ENCODE measurements around the gene GPR26.

Gene GPR26

GRCh38 chr10:123634221-123634620 lies 31.9 kb upstream of the GPR26 start:
- 87 to 92% methylated on average over 6 of the region's 6 CpGs for WGBS, 2 experiments (ENCODE audit: insufficient coverage in 2 of 2)
- H3K4me3 ChIP-seq (ENCODE audit: extremely low read depth, insufficient read depth, low read length, poor library complexity, severe bottlenecking), result no peak overlapping the region
- no peaks in the 10 kb centered on the region for H3K36me3 ChIP-seq (ENCODE audit: control insufficient read depth, insufficient read depth, low read length)
- H3K27ac ChIP-seq (ENCODE audit: low read depth, low read length, severe bottlenecking), result no peak overlapping the region
- H3K9me3 ChIP-seq (ENCODE audit: control insufficient read depth, low read length), result no peaks in the 10 kb centered on the region
- H3K4me1 ChIP-seq (ENCODE audit: control insufficient read depth, insufficient read depth, low read length, poor library complexity, severe bottlenecking), result peaks cover 18% of the 10 kb centered on the region

GRCh38 chr10:123635131-123635530 lies 31.0 kb upstream of the GPR26 start:
- H3K9me3 ChIP-seq (ENCODE audit: control insufficient read depth, low read length), result no peaks in the 10 kb centered on the region
- H3K4me3 ChIP-seq (ENCODE audit: extremely low read depth, insufficient read depth, low read length, poor library complexity, severe bottlenecking), result no peak overlapping the region
- H3K27ac ChIP-seq (ENCODE audit: low read depth, low read length, severe bottlenecking), result no peak overlapping the region
- H3K36me3 ChIP-seq (ENCODE audit: control insufficient read depth, insufficient read depth, low read length), result no peaks in the 10 kb centered on the region
- 91 to 96% methylated on average over 3 to 5 of the region's 5 CpGs for WGBS, 2 experiments (ENCODE audit: insufficient coverage in 2 of 2)
- H3K4me1 ChIP-seq (ENCODE audit: control insufficient read depth, insufficient read depth, low read length, poor library complexity, severe bottlenecking), result peaks cover 26% of the 10 kb centered on the region

- Histone ChIP-seq H3K9me3 (ENCODE audit: control insufficient read depth, low read length) (no peaks in the 10 kb centered on the region), H3K27ac (ENCODE audit: low read depth, low read length, severe bottlenecking) (no peak overlapping the region), H3K4me3 (ENCODE audit: extremely low read depth, insufficient read depth, low read length, poor library complexity, severe bottlenecking) (no peak overlapping the region), H3K36me3 (ENCODE audit: control insufficient read depth, insufficient read depth, low read length) (no peaks in the 10 kb centered on the region), H3K4me1 (ENCODE audit: control insufficient read depth, insufficient read depth, low read length, poor library complexity, severe bottlenecking) (peaks cover 30% of the 10 kb centered on the region)
- 60% methylated on average over 1 of the region's 2 CpGs for WGBS, 2 experiments (ENCODE audit: insufficient coverage in 2 of 2)
Observed at GRCh38 chr10:123635745-123636144, 30.4 kb upstream of the GPR26 start.

DNA sequence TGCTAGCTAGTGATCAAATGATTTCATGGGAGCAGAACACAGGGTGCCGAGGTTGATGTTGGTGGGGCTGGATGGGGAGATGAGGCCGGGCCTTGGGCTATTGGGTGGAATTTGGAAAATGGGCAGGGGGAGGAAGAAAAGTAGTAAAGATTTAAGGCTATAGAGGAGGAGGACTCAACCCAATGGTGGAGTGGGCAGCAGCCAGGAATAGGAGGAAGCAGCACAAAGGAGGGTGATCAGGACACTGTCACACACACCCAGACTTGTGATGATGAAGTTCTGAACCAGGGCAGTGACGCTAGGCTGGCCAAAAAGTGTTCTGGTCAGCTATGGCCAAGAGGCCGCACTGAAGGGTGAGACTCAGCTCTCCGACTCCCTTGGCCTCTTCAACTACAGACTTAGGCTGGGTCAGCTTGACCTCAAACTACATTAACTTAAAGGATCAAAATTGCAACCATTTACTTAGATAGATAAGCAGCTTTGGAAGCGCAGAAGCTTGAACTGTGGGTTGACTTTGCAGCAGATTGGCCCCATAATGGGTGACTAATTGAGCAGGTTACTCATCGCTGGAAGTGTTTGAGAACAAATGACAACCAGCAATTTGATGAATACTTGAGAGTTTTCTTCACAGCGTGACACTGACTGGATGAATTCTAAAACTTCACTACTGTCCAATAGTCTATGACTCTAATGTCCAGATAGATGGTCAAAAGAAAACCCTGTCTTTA lies 29.4 kb upstream of the GPR26 start:
- Histone ChIP-seq H3K27ac (ENCODE audit: low read depth, low read length, severe bottlenecking) (peak overlapping the region; percentile 47), H3K36me3 (ENCODE audit: control insufficient read depth, insufficient read depth, low read length) (no peaks in the 10 kb centered on the region), H3K9me3 (ENCODE audit: control insufficient read depth, low read length) (no peaks in the 10 kb centered on the region), H3K4me3 (ENCODE audit: extremely low read depth, insufficient read depth, low read length, poor library complexity, severe bottlenecking) (no peak overlapping the region), H3K4me1 (ENCODE audit: control insufficient read depth, insufficient read depth, low read length, poor library complexity, severe bottlenecking) (peaks cover 30% of the 10 kb centered on the region)
- WGBS, 2 experiments (ENCODE audit: insufficient coverage in 2 of 2), result 67 to 78% methylated on average over 3 to 7 of the region's 8 CpGs

DNA sequence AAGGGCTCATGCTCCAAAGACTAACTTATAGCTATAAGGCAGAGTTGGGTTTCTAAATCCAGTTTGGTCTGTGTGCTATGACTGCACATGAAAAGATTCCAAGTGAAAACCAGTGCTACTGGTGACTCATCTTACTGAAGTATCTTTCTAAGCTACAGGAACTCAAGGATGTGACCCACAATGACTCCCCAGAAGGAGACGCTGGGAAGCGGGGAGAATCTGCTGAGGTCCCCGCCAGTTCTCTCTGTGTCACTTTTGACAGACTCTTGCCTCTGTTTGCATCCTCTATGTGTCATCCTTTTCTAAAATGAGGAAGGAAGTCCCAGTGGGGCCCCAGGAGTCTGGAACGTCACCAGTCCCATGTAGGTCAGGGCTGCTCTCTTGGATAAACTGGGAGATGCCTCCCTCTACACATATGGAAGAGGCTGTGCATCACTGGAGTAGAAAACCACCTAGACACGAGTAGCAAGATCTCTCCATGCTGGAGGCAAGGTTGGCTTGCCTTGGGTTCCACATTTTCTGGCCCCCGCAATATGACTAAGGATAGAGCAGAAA lies 28.8 kb upstream of the GPR26 start:
- Histone ChIP-seq H3K9me3 (ENCODE audit: control insufficient read depth, low read length) (no peaks in the 10 kb centered on the region), H3K27ac (ENCODE audit: low read depth, low read length, severe bottlenecking) (peak overlapping the region; percentile 47), H3K4me3 (ENCODE audit: extremely low read depth, insufficient read depth, low read length, poor library complexity, severe bottlenecking) (no peak overlapping the region), H3K36me3 (ENCODE audit: control insufficient read depth, insufficient read depth, low read length) (no peaks in the 10 kb centered on the region), H3K4me1 (ENCODE audit: control insufficient read depth, insufficient read depth, low read length, poor library complexity, severe bottlenecking) (peaks cover 30% of the 10 kb centered on the region)
- 85 to 97% methylated on average over 4 to 5 of the region's 6 CpGs for WGBS, 2 experiments (ENCODE audit: insufficient coverage in 2 of 2)

- H3K36me3 ChIP-seq (ENCODE audit: control insufficient read depth, insufficient read depth, low read length), result no peaks in the 10 kb centered on the region
- H3K4me3 ChIP-seq (ENCODE audit: extremely low read depth, insufficient read depth, low read length, poor library complexity, severe bottlenecking), result no peak overlapping the region
- H3K27ac ChIP-seq (ENCODE audit: low read depth, low read length, severe bottlenecking), result no peak overlapping the region
- H3K4me1 ChIP-seq (ENCODE audit: control insufficient read depth, insufficient read depth, low read length, poor library complexity, severe bottlenecking), result peaks cover 30% of the 10 kb centered on the region
- WGBS, 2 experiments (ENCODE audit: insufficient coverage in 2 of 2), result 91% methylated on average over 3 of the region's 3 CpGs; no CpG with 5 or more reads in 1 of the 2 experiments
- no peaks in the 10 kb centered on the region for H3K9me3 ChIP-seq (ENCODE audit: control insufficient read depth, low read length)
Observed at GRCh38 chr10:123639131-123639530, 27.0 kb upstream of the GPR26 start.

GRCh38 chr10:123640016-123640535 lies 26.1 kb upstream of the GPR26 start:
- H3K4me1 ChIP-seq (ENCODE audit: control insufficient read depth, insufficient read depth, low read length, poor library complexity, severe bottlenecking), result peaks cover 30% of the 10 kb centered on the region
- H3K27ac ChIP-seq (ENCODE audit: low read depth, low read length, severe bottlenecking), result peak overlapping the region; percentile 52
- H3K36me3 ChIP-seq (ENCODE audit: control insufficient read depth, insufficient read depth, low read length), result no peaks in the 10 kb centered on the region
- 6 to 20% methylated on average over 2 to 3 of the region's 3 CpGs for WGBS, 2 experiments (ENCODE audit: insufficient coverage in 2 of 2)
- H3K4me3 ChIP-seq (ENCODE audit: extremely low read depth, insufficient read depth, low read length, poor library complexity, severe bottlenecking), result no peak overlapping the region
- H3K9me3 ChIP-seq (ENCODE audit: control insufficient read depth, low read length), result no peaks in the 10 kb centered on the region

DNA sequence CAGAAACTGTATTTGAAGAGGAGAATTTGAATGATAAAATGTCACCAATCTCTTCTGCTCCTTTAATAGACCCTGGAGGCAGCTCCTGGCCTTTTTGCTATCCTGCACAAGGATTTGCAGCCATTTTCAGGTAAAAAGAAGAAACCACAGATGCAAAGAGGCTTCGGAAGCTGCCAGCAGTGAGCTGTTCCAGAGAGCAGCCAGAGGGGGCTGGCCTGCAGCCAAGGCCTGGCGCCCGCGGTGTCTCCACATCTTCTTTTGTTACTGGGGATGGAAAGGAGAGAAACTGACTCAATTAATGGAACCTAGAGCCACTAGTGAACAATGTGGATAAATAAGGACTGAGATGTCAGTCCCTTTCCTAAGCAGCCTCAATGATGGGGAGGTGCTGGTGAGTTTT lies 23.9 kb upstream of the GPR26 start:
- Histone ChIP-seq H3K4me1 (ENCODE audit: control insufficient read depth, insufficient read depth, low read length, poor library complexity, severe bottlenecking) (peaks cover 19% of the 10 kb centered on the region), H3K27ac (ENCODE audit: low read depth, low read length, severe bottlenecking) (no peak overlapping the region), H3K9me3 (ENCODE audit: control insufficient read depth, low read length) (no peaks in the 10 kb centered on the region), H3K36me3 (ENCODE audit: control insufficient read depth, insufficient read depth, low read length) (no peaks in the 10 kb centered on the region), H3K4me3 (ENCODE audit: extremely low read depth, insufficient read depth, low read length, poor library complexity, severe bottlenecking) (no peak overlapping the region)
- WGBS, 2 experiments (ENCODE audit: insufficient coverage in 2 of 2), result 48 to 50% methylated on average over 4 of the region's 4 CpGs

- H3K4me3 ChIP-seq (ENCODE audit: extremely low read depth, insufficient read depth, low read length, poor library complexity, severe bottlenecking), result no peak overlapping the region
- no peaks in the 10 kb centered on the region for H3K36me3 ChIP-seq (ENCODE audit: control insufficient read depth, insufficient read depth, low read length)
- H3K27ac ChIP-seq (ENCODE audit: low read depth, low read length, severe bottlenecking), result no peak overlapping the region
- H3K4me1 ChIP-seq (ENCODE audit: control insufficient read depth, insufficient read depth, low read length, poor library complexity, severe bottlenecking), result peaks cover 15% of the 10 kb centered on the region
- no peaks in the 10 kb centered on the region for H3K9me3 ChIP-seq (ENCODE audit: control insufficient read depth, low read length)
- 80 to 84% methylated on average over 8 of the region's 8 CpGs for WGBS, 2 experiments (ENCODE audit: insufficient coverage in 2 of 2)
Observed at GRCh38 chr10:123642697-123643096, 23.5 kb upstream of the GPR26 start.

DNA sequence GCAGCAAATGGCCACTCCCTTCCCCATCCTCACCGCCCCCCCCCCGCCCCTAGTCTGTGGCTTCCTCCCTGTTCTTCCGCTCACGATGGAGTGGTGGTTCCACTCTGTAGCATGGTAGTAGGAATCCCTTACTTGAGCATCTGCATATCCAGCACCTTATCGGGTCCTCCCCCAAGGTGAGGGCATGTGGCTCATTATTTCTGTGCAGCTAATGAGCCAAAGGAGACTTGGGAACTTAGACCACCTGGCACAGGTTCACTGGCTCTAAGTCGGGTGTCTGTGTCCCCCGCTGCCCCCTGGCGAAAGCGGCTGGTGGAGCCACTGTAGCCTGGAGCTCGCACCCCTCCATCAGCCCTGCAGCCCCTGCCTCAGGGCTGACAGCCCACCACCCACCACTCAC lies 22.8 kb upstream of the GPR26 start:
- Histone ChIP-seq H3K9me3 (ENCODE audit: control insufficient read depth, low read length) (no peaks in the 10 kb centered on the region), H3K4me3 (ENCODE audit: extremely low read depth, insufficient read depth, low read length, poor library complexity, severe bottlenecking) (no peak overlapping the region), H3K4me1 (ENCODE audit: control insufficient read depth, insufficient read depth, low read length, poor library complexity, severe bottlenecking) (peaks cover 14% of the 10 kb centered on the region), H3K36me3 (ENCODE audit: control insufficient read depth, insufficient read depth, low read length) (no peaks in the 10 kb centered on the region), H3K27ac (ENCODE audit: low read depth, low read length, severe bottlenecking) (no peak overlapping the region)
- 85% methylated on average over 5 of the region's 10 CpGs; no CpG with 5 or more reads in 1 of the 2 experiments for WGBS, 2 experiments (ENCODE audit: insufficient coverage in 2 of 2)

GRCh38 chr10:123645016-123645415 lies 21.1 kb upstream of the GPR26 start:
- H3K4me1 ChIP-seq (ENCODE audit: control insufficient read depth, insufficient read depth, low read length, poor library complexity, severe bottlenecking), result peaks cover 4% of the 10 kb centered on the region
- H3K36me3 ChIP-seq (ENCODE audit: control insufficient read depth, insufficient read depth, low read length), result no peaks in the 10 kb centered on the region
- H3K9me3 ChIP-seq (ENCODE audit: control insufficient read depth, low read length), result no peaks in the 10 kb centered on the region
- H3K27ac ChIP-seq (ENCODE audit: low read depth, low read length, severe bottlenecking), result no peak overlapping the region
- 86% methylated on average over 1 to 4 of the region's 6 CpGs for WGBS, 2 experiments (ENCODE audit: insufficient coverage in 2 of 2)
- no peak overlapping the region for H3K4me3 ChIP-seq (ENCODE audit: extremely low read depth, insufficient read depth, low read length, poor library complexity, severe bottlenecking)
